ENCODE data around the gene ITGA3.

ITGA3 gene

DNA sequence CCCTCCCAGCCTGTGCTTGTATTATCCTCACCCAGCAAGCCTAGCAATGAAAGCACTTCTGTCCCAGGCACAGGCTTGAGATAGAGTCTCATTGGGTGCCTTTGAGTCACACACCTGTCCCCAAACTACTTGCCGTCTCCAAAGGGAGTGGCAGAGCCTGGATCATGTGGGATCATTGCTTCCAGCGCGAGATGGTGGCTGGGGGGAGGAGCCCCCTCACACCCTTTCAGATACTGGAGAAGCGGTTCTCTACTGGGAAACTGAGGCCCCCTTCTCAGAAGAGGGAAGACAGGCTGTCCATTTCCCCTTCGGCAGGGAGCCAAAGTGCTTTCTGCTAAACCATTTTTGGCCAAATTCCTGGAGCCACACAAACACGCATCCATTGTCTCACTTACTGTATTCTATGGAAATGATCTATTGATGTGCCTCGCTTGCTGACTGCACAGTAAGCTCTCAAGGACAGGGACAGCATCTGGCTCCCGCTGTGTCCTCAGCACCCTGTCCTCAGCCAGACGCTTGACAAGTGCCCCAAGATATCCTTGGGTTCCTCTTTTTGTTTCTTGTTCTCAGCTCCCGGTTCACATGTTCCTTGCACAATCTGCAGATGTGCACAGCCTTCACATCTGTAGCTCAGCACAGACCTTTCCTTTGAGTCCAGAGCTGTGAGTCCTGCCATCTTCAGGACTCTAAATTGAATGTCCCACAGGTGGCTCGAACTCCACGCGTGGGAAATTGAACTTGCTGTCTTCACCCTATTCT lies 34.9 kb upstream of the ITGA3 start:
- DNase-seq (ENCODE audit: extremely low spot score): no peak
- POLR2A ChIA-PET: no interaction called here
- CTCF ChIA-PET: interaction anchor here (0.9 to 4.4 kb wide), 4 partner anchors 9 to 73 kb away, joined by 3 to 21 read pairs (median 13); no protein-coding TSS in a partner anchor
- TF ChIP-seq, protein P1, sequence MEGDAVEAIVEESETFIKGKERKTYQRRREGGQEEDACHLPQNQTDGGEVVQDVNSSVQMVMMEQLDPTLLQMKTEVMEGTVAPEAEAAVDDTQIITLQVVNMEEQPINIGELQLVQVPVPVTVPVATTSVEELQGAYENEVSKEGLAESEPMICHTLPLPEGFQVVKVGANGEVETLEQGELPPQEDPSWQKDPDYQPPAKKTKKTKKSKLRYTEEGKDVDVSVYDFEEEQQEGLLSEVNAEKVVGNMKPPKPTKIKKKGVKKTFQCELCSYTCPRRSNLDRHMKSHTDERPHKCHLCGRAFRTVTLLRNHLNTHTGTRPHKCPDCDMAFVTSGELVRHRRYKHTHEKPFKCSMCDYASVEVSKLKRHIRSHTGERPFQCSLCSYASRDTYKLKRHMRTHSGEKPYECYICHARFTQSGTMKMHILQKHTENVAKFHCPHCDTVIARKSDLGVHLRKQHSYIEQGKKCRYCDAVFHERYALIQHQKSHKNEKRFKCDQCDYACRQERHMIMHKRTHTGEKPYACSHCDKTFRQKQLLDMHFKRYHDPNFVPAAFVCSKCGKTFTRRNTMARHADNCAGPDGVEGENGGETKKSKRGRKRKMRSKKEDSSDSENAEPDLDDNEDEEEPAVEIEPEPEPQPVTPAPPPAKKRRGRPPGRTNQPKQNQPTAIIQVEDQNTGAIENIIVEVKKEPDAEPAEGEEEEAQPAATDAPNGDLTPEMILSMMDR (IDR thresholded peaks at IDR 0.05; ENCODE audit: control extremely low read depth, extremely low read depth, low read depth, missing control alignments): no peak

DNA sequence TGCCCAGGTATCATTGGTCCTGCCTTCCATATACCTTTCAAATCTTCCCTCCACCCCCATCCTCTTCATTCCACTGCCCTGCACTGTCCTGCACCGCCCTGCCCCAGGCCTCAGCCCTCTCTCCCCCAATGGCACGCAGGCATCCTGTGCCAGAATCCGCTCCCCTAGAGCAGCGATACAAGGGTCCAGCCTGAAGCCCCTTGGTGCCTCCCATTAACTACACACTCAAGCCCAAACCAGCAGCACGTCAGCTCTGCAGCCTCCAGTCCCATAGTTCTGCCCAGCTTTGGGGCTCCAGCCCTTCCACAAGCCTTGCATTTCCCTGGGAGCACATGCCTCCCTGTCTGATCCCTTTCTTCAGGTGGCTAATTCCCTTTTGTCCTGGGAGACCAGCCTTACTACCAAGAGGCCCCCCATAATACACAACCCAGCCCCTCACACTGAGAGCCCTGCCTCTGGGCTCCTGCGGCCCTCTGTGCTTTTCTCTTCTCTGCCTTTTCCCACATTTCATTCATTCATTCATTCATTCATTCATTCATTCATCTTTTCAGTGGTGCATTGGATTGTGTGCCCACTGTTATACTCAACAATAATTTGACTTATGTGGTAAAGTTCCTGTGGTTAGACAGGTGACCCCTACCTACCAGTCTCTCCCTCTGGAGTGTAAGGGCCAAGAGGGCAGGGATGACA lies 34.1 kb upstream of the ITGA3 start:
- CTCF ChIA-PET: interaction anchor here (1.0 to 4.4 kb wide), 4 partner anchors 24 to 72 kb away, joined by 3 to 21 read pairs (median 13); no protein-coding TSS in a partner anchor
- POLR2A ChIA-PET: no interaction called here
- no peak for DNase-seq (ENCODE audit: extremely low spot score)
- TF ChIP-seq, protein P1 (IDR thresholded peaks at IDR 0.05; ENCODE audit: control extremely low read depth, extremely low read depth, low read depth, missing control alignments): no peak

DNA sequence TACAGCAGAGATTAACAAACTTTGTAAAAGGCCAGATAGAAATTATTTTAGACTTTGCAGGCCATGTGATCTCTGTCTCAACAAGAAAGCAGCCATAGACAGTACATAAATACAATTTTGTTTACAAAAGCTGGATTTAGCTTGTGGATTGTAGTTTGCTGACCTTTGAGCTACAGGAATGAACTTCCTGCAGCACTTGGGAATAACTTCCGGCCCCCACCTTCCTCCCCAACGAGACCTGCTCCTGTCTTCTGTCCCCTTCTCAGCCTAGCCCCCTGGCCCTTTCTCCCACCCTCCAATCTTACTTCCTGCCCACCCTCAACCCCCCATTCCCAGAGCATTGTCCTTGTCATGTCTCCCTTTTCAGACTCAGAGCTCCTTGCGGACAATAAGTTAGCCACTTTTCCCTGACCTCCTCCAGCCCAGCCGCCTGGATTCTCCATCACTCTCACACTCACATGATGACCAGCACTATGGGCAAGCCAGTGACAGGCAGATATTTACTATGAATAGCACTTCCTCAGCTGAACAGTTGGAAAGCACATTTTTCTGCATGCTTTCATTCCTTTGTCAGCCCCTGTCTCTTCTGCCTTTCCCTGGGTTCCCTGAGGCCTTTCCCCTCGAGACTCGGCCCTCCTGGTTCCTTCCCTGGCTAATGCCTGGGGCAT lies 33.3 kb upstream of the ITGA3 start:
- no peak for DNase-seq (ENCODE audit: extremely low spot score)
- TF ChIP-seq, protein P1 (IDR thresholded peaks at IDR 0.05; ENCODE audit: control extremely low read depth, extremely low read depth, low read depth, missing control alignments): no peak
- ChIA-PET POLR2A (no interaction called here), CTCF (interaction anchor here (1.0 to 4.4 kb wide), 4 partner anchors 25 to 72 kb away, joined by 3 to 21 read pairs (median 13); no protein-coding TSS in a partner anchor)

DNA sequence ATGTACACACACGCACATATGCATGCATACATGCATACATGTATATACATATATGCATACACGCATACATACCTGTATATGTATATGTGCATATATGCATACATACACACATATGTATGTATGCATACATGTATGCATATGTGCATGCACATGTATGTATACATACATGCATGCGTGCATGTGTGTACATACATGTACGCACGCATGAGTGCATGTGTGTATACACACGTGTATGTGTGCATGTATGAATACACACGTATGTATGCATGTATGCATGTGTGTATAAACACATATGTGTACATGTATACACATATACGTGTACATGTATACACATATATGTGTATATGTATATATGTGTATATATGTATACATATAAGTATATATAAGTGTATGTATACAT lies 32.4 kb upstream of the ITGA3 start:
- POLR2A ChIA-PET: no interaction called here
- CTCF ChIA-PET: no interaction called here
- TF ChIP-seq, protein P1 (IDR thresholded peaks at IDR 0.05; ENCODE audit: control extremely low read depth, extremely low read depth, low read depth, missing control alignments): no peak
- no peak for DNase-seq (ENCODE audit: extremely low spot score)

DNA sequence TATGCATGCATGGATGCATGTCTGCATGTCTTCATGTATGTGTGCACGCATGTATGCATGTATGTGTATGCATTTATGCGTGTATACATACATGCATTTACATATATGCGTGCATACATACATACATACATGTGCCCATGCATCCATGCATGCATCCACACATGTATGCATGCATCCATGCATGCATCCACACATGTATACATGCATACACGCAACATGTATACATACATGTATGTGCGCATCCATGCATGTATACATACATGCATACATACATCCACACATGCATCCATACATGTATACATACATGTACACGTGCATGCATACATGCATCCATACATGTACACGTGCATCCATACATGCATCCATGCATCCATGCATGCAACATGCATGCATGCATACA lies 31.1 kb upstream of the ITGA3 start:
- POLR2A ChIA-PET: no interaction called here
- CTCF ChIA-PET: interaction anchor here (1.1 to 8.7 kb wide), 3 partner anchors 29 to 68 kb away, joined by 4 to 75 read pairs (median 70); partner anchors contain the start of gene PDK2
- no peak for DNase-seq (ENCODE audit: extremely low spot score)
- TF ChIP-seq, protein P1 (IDR thresholded peaks at IDR 0.05; ENCODE audit: control extremely low read depth, extremely low read depth, low read depth, missing control alignments): no peak

DNA sequence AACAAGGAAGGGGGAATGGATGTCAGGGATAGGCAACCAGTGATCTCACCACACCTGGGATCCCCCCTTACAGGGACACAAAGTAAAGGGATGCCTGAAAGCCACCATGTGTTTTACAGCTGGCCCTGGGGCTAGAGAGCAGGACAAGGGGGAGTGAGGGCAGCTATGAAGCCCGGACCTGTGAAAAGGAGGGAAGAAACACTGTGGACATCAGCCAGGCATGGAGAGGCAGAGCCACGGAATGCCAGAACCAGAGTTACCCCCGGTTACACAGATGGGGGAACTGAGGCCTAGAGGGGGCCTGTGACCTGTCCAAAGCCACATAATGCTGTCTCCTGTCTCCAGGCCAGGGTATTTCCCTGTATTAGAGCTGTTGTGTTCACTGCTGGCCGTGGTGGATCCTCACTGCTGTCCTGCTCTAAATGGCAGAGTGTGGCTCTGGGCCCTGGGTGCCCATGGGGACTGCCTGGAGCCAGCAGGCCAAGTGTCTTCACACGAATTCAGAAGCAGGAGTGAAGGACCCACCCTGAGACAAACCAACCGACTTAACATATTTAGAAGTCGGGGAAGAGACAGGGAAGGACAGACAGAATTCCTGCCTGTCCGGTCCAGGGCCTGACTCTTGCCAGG lies 29.7 kb upstream of the ITGA3 start:
- ChIA-PET POLR2A (no interaction called here), CTCF (interaction anchor here (0.8 to 8.7 kb wide), 9 partner anchors 7 to 247 kb away, joined by 3 to 75 read pairs (median 4); partner anchors contain the start of genes ITGA3 and PDK2)
- TF ChIP-seq, protein P1 (IDR thresholded peaks at IDR 0.05; ENCODE audit: control extremely low read depth, extremely low read depth, low read depth, missing control alignments): no peak
- DNase-seq (ENCODE audit: extremely low spot score): no peak
